CD4-positive, alpha-beta T cell treated with Interleukin-17A for 1 hour (primary cell): ENCODE measurements around the gene PLSCR1.
"Not testable (repeated sequence)": the region's sequence is repeated elsewhere in the genome, so short reads cannot be mapped to it uniquely, and the experiment has no call there.

Source experiments
- DNase-seq: peaks from one replicate; pipeline ENCODE4 v3.0.0-alpha.2; 2020

PLSCR1 gene

GRCh38 chr3:146547235-146547835, 2.9 kb upstream of the PLSCR1 start:
- no peak for DNase-seq

- no peak for DNase-seq
Measured at GRCh38 chr3:146546366-146546965, 2.1 kb upstream of the PLSCR1 start.

GRCh38 chr3:146544929-146545528, 622 bp upstream of the PLSCR1 start:
- DNase-seq = no peak

- no peak for DNase-seq
Measured at GRCh38 chr3:146543461-146544001, 876 bp downstream of the PLSCR1 start.

GRCh38 chr3:146542978-146543377, 1.4 kb downstream of the PLSCR1 start:
- no peak for DNase-seq

- no peak for DNase-seq
Measured at GRCh38 chr3:146542179-146542578, 2.2 kb downstream of the PLSCR1 start.

- no peak for DNase-seq
Measured at GRCh38 chr3:146540978-146541377, 3.4 kb downstream of the PLSCR1 start.

GRCh38 chr3:146540236-146540635, 4.2 kb downstream of the PLSCR1 start:
- DNase-seq = peak; percentile 16

GRCh38 chr3:146539315-146539714, 5.1 kb downstream of the PLSCR1 start:
- no peak for DNase-seq

- DNase-seq = no peak
Measured at GRCh38 chr3:146537603-146538002, 6.8 kb downstream of the PLSCR1 start.

- DNase-seq = no peak
Measured at GRCh38 chr3:146536681-146537080, 7.7 kb downstream of the PLSCR1 start.

GRCh38 chr3:146532406-146532805, 12.0 kb downstream of the PLSCR1 start:
- no peak for DNase-seq

- DNase-seq = no peak
Measured at GRCh38 chr3:146530609-146531008, 13.8 kb downstream of the PLSCR1 start.

- no peak for DNase-seq
Measured at GRCh38 chr3:146529021-146529420, 15.4 kb downstream of the PLSCR1 start.

- no peak for DNase-seq
Measured at GRCh38 chr3:146524961-146525360, 19.4 kb downstream of the PLSCR1 start.

- no peak for DNase-seq
Measured at GRCh38 chr3:146523531-146523930, 20.9 kb downstream of the PLSCR1 start.

- DNase-seq = not testable (repeated sequence)
Measured at GRCh38 chr3:146522174-146523158, 21.9 kb downstream of the PLSCR1 start.

GRCh38 chr3:146521394-146521793, 23.0 kb downstream of the PLSCR1 start:
- DNase-seq = no peak

GRCh38 chr3:146519810-146520209, 24.6 kb downstream of the PLSCR1 start:
- no peak for DNase-seq

GRCh38 chr3:146517684-146518435, 26.5 kb downstream of the PLSCR1 start:
- no peak for DNase-seq

- no peak for DNase-seq
Measured at GRCh38 chr3:146513386-146514051, 30.9 kb downstream of the PLSCR1 start.
